ENCODE data around the gene ITGAV.
A peak's percentile ranks its signal among the peaks of the same experiment; 100 is the strongest.

The ITGAV gene

GRCh38 chr2:186639939-186640338, 50.1 kb downstream of the ITGAV start:
- no peak for DNase-seq (ENCODE audit: low spot score in 2 of 2)
- H3K27me3 ChIP-seq (ENCODE audit: low read depth): no peaks in the 10 kb centered on the region
- peaks cover 21% of the 10 kb centered on the region for H3K36me3 ChIP-seq (replicated peaks)
- in situ Hi-C loops (cut with MboI; ENCODE audit: low sequenced_read_pairs): loop anchor here (10.0 kb wide), 1 partner anchor 135 kb away; no protein-coding TSS in a partner anchor
- H3K4me3 ChIP-seq: no peak overlapping the region
- H3K4me1 ChIP-seq: no peaks in the 10 kb centered on the region
- H3K9me3 ChIP-seq: no peaks in the 10 kb centered on the region; the same call in 1 of the 2 replicates

GRCh38 chr2:186641132-186641806, 51.4 kb downstream of the ITGAV start:
- in situ Hi-C loops (cut with MboI; ENCODE audit: low sequenced_read_pairs): loop anchor here (10.0 kb wide), 1 partner anchor 136 kb away; no protein-coding TSS in a partner anchor
- DNase-seq (ENCODE audit: low spot score in 2 of 2): no peak
- H3K36me3 ChIP-seq (replicated peaks): peaks cover 21% of the 10 kb centered on the region

GRCh38 chr2:186641807-186642321, 52.0 kb downstream of the ITGAV start:
- no peaks in the 10 kb centered on the region for H3K4me1 ChIP-seq
- H3K4me3 ChIP-seq: no peak overlapping the region
- peaks cover 21% of the 10 kb centered on the region for H3K36me3 ChIP-seq (replicated peaks)
- in situ Hi-C loops (cut with MboI; ENCODE audit: low sequenced_read_pairs): loop anchor here (10.0 kb wide), 1 partner anchor 137 kb away; no protein-coding TSS in a partner anchor
- no peaks in the 10 kb centered on the region; the same call in 1 of the 2 replicates for H3K9me3 ChIP-seq
- no peaks in the 10 kb centered on the region for H3K27me3 ChIP-seq (ENCODE audit: low read depth)
- DNase-seq (ENCODE audit: low spot score in 2 of 2): peak; percentile 48 to 68

More at GRCh38 chr2:186641132-186641806, 51.4 kb downstream of the ITGAV start:
- Histone ChIP-seq H3K9me3 (no peaks in the 10 kb centered on the region; the same call in 1 of the 2 replicates), H3K4me3 (no peak overlapping the region), H3K4me1 (no peaks in the 10 kb centered on the region), H3K27me3 (ENCODE audit: low read depth) (no peaks in the 10 kb centered on the region)

- H3K36me3 ChIP-seq (replicated peaks): peaks cover 22% of the 10 kb centered on the region
- no peak for DNase-seq (ENCODE audit: low spot score in 2 of 2)
- H3K4me3 ChIP-seq: no peak overlapping the region
- H3K27me3 ChIP-seq (ENCODE audit: low read depth): no peaks in the 10 kb centered on the region
- no peaks in the 10 kb centered on the region for H3K4me1 ChIP-seq
- no peaks in the 10 kb centered on the region for H3K9me3 ChIP-seq
- in situ Hi-C loops (cut with MboI; ENCODE audit: low sequenced_read_pairs): loop anchor here (10.0 kb wide), 1 partner anchor 140 kb away; no protein-coding TSS in a partner anchor
Measured at GRCh38 chr2:186644791-186645190, 54.9 kb downstream of the ITGAV start.

- Histone ChIP-seq H3K4me3 (no peak overlapping the region), H3K4me1 (no peaks in the 10 kb centered on the region), H3K36me3 (replicated peaks) (peaks cover 19% of the 10 kb centered on the region), H3K9me3 (no peaks in the 10 kb centered on the region), H3K27me3 (ENCODE audit: low read depth) (no peaks in the 10 kb centered on the region)
- no peak for DNase-seq (ENCODE audit: low spot score in 2 of 2)
- in situ Hi-C loops (cut with MboI; ENCODE audit: low sequenced_read_pairs): loop anchor here (10.0 kb wide), 1 partner anchor 141 kb away; no protein-coding TSS in a partner anchor
Measured at GRCh38 chr2:186645999-186646398, 56.1 kb downstream of the ITGAV start.

GRCh38 chr2:186648130-186648529, 58.3 kb downstream of the ITGAV start:
- Histone ChIP-seq H3K36me3 (replicated peaks) (peaks cover 9% of the 10 kb centered on the region), H3K27me3 (ENCODE audit: low read depth) (no peaks in the 10 kb centered on the region), H3K4me3 (no peak overlapping the region), H3K9me3 (no peaks in the 10 kb centered on the region), H3K4me1 (no peaks in the 10 kb centered on the region)
- in situ Hi-C loops (cut with MboI; ENCODE audit: low sequenced_read_pairs): loop anchor here (10.0 kb wide), 1 partner anchor 143 kb away; no protein-coding TSS in a partner anchor
- DNase-seq (ENCODE audit: low spot score in 2 of 2): no peak

GRCh38 chr2:186653511-186653910, 63.7 kb downstream of the ITGAV start:
- no peak overlapping the region for H3K4me3 ChIP-seq
- no peak for DNase-seq (ENCODE audit: low spot score in 2 of 2)
- H3K36me3 ChIP-seq (replicated peaks): peaks cover 8% of the 10 kb centered on the region
- in situ Hi-C loops (cut with MboI; ENCODE audit: low sequenced_read_pairs): no loop called here
- no peaks in the 10 kb centered on the region for H3K4me1 ChIP-seq
- no peaks in the 10 kb centered on the region for H3K27me3 ChIP-seq (ENCODE audit: low read depth)
- H3K9me3 ChIP-seq: no peaks in the 10 kb centered on the region

GRCh38 chr2:186659383-186659782, 69.5 kb downstream of the ITGAV start:
- H3K9me3 ChIP-seq: no peaks in the 10 kb centered on the region
- H3K4me1 ChIP-seq: peaks cover 8% of the 10 kb centered on the region
- H3K27me3 ChIP-seq (ENCODE audit: low read depth): no peaks in the 10 kb centered on the region
- in situ Hi-C loops (cut with MboI; ENCODE audit: low sequenced_read_pairs): no loop called here
- H3K36me3 ChIP-seq (replicated peaks): peaks cover 12% of the 10 kb centered on the region
- no peak overlapping the region for H3K4me3 ChIP-seq
- DNase-seq (ENCODE audit: low spot score in 2 of 2): no peak

- peak; percentile 20 to 41 for DNase-seq (ENCODE audit: low spot score in 2 of 2)
- in situ Hi-C loops (cut with MboI; ENCODE audit: low sequenced_read_pairs): no loop called here
- Histone ChIP-seq H3K4me1 (peaks cover 12% of the 10 kb centered on the region), H3K4me3 (no peak overlapping the region), H3K27me3 (ENCODE audit: low read depth) (no peaks in the 10 kb centered on the region), H3K36me3 (replicated peaks) (peaks cover 12% of the 10 kb centered on the region), H3K9me3 (no peaks in the 10 kb centered on the region)
Measured at GRCh38 chr2:186664385-186665043, 74.7 kb downstream of the ITGAV start.

GRCh38 chr2:186669146-186669545, 79.3 kb downstream of the ITGAV start:
- Histone ChIP-seq H3K27me3 (ENCODE audit: low read depth) (no peaks in the 10 kb centered on the region), H3K36me3 (replicated peaks) (peaks cover 48% of the 10 kb centered on the region)
- in situ Hi-C loops (cut with MboI; ENCODE audit: low sequenced_read_pairs): no loop called here

GRCh38 chr2:186670831-186671230, 81.0 kb downstream of the ITGAV start:
- H3K9me3 ChIP-seq: no peaks in the 10 kb centered on the region
- in situ Hi-C loops (cut with MboI; ENCODE audit: low sequenced_read_pairs): no loop called here
- no peak overlapping the region for H3K4me3 ChIP-seq
- no peaks in the 10 kb centered on the region for H3K4me1 ChIP-seq
- peaks cover 40% of the 10 kb centered on the region for H3K36me3 ChIP-seq (replicated peaks)
- no peak for DNase-seq (ENCODE audit: low spot score in 2 of 2)
- no peaks in the 10 kb centered on the region for H3K27me3 ChIP-seq (ENCODE audit: low read depth)

More at GRCh38 chr2:186669146-186669545, 79.3 kb downstream of the ITGAV start:
- Histone ChIP-seq H3K9me3 (no peaks in the 10 kb centered on the region), H3K4me3 (no peak overlapping the region), H3K4me1 (peaks cover 6% of the 10 kb centered on the region)
- no peak for DNase-seq (ENCODE audit: low spot score in 2 of 2)

GRCh38 chr2:186675380-186675779, 85.5 kb downstream of the ITGAV start:
- Histone ChIP-seq H3K4me3 (no peak overlapping the region), H3K9me3 (no peaks in the 10 kb centered on the region), H3K4me1 (no peaks in the 10 kb centered on the region), H3K27me3 (ENCODE audit: low read depth) (no peaks in the 10 kb centered on the region), H3K36me3 (replicated peaks) (peaks cover 29% of the 10 kb centered on the region)
- in situ Hi-C loops (cut with MboI; ENCODE audit: low sequenced_read_pairs): no loop called here
- no peak for DNase-seq (ENCODE audit: low spot score in 2 of 2)

GRCh38 chr2:186683341-186683740, 93.5 kb downstream of the ITGAV start:
- no peak overlapping the region for H3K4me3 ChIP-seq
- in situ Hi-C loops (cut with MboI; ENCODE audit: low sequenced_read_pairs): no loop called here
- no peaks in the 10 kb centered on the region for H3K36me3 ChIP-seq (replicated peaks)
- no peak for DNase-seq (ENCODE audit: low spot score in 2 of 2)
- no peaks in the 10 kb centered on the region for H3K27me3 ChIP-seq (ENCODE audit: low read depth)
- H3K9me3 ChIP-seq: no peaks in the 10 kb centered on the region
- H3K4me1 ChIP-seq: no peaks in the 10 kb centered on the region

- no peaks in the 10 kb centered on the region for H3K36me3 ChIP-seq (replicated peaks)
- DNase-seq (ENCODE audit: low spot score in 2 of 2): no peak
- no peaks in the 10 kb centered on the region for H3K9me3 ChIP-seq
- no peak overlapping the region for H3K4me3 ChIP-seq
- in situ Hi-C loops (cut with MboI; ENCODE audit: low sequenced_read_pairs): no loop called here
- H3K4me1 ChIP-seq: no peaks in the 10 kb centered on the region
- no peaks in the 10 kb centered on the region for H3K27me3 ChIP-seq (ENCODE audit: low read depth)
Measured at GRCh38 chr2:186687807-186688211, 98.0 kb downstream of the ITGAV start.

Data from HAP-1 (cell line).